Amygdala (tissue), 56 donors: ENCODE results near the gene GLUD1.
A peak's percentile ranks its signal among the peaks of the same experiment; 100 is the strongest.
"Not testable (repeated sequence)": the region's sequence is repeated elsewhere in the genome, so short reads cannot be mapped to it uniquely, and the experiment has no call there.

ENCODE experiments used
- DNase-seq, 56 donors: peaks; one replicate each; lab custom pipeline; 2025; lab: John Stamatoyannopoulos, UW

Gene GLUD1

GRCh38 chr10:87094373-87095235 is at the start of gene GLUD1, which contains the start of gene SHLD2:
GLUD1 (minus strand) TSS chr10:87094843; CDS start chr10:87094769, 74 bp downstream.
SHLD2 (plus strand) TSS chr10:87095206; CDS start chr10:87151355, 56,149 bp downstream.
- DNase-seq, result peak; percentile 14 to 96 (median 82)

GRCh38 chr10:87143109-87143418 is 48.4 kb upstream of the GLUD1 start:
- DNase-seq, result not testable (repeated sequence)

- DNase-seq, result not testable (repeated sequence)
Observed at GRCh38 chr10:87142230-87143108, 47.8 kb upstream of the GLUD1 start.

- not testable (repeated sequence) for DNase-seq
Observed at GRCh38 chr10:87137478-87137877, 42.8 kb upstream of the GLUD1 start.

GRCh38 chr10:87134440-87134839 is 39.8 kb upstream of the GLUD1 start:
- DNase-seq, result not testable (repeated sequence)

- DNase-seq, result not testable (repeated sequence)
Observed at GRCh38 chr10:87133936-87134335, 39.3 kb upstream of the GLUD1 start.

GRCh38 chr10:87132176-87132575 is 37.5 kb upstream of the GLUD1 start:
- not testable (repeated sequence) for DNase-seq

GRCh38 chr10:87127607-87128156 is 33.0 kb upstream of the GLUD1 start:
- not testable (repeated sequence) for DNase-seq

- not testable (repeated sequence) for DNase-seq
Observed at GRCh38 chr10:87127048-87127447, 32.4 kb upstream of the GLUD1 start.

- DNase-seq, result not testable (repeated sequence)
Observed at GRCh38 chr10:87123351-87123750, 28.7 kb upstream of the GLUD1 start.

- DNase-seq, result not testable (repeated sequence)
Observed at GRCh38 chr10:87119029-87119428, 24.4 kb upstream of the GLUD1 start.

- DNase-seq, result not testable (repeated sequence)
Observed at GRCh38 chr10:87118122-87118521, 23.5 kb upstream of the GLUD1 start.

- no peak for DNase-seq
Observed at GRCh38 chr10:87105446-87106124, 10.9 kb upstream of the GLUD1 start.

GRCh38 chr10:87104727-87105126 is 10.1 kb upstream of the GLUD1 start:
- DNase-seq, result not testable (repeated sequence)

GRCh38 chr10:87101996-87102395 is 7.4 kb upstream of the GLUD1 start:
- no peak for DNase-seq

GRCh38 chr10:87095236-87095945 is 748 bp upstream of the GLUD1 start:
- peak in 46 of 56 donors; percentile 27 to 90 (median 74) for DNase-seq

GRCh38 chr10:87093632-87094372 is 841 bp downstream of the GLUD1 start:
- peak in 39 of 56 donors; percentile 6 to 67 (median 30) for DNase-seq

GRCh38 chr10:87092861-87093631 is 1.6 kb downstream of the GLUD1 start:
- DNase-seq, result peak in 4 of 56 donors; percentile 1 to 19 (median 10)
